HG03280 (cell line): ENCODE measurements around the gene DCAF6.
A peak's percentile ranks its signal among the peaks of the same experiment; 100 is the strongest.
"Not testable (repeated sequence)": the region's sequence is repeated elsewhere in the genome, so short reads cannot be mapped to it uniquely, and the experiment has no call there.

ENCODE experiments used
- ATAC-seq: cut with Tn5 transposase; IDR thresholded peaks from one replicate; pipeline ENCODE4 v1.9.1; 2021; ENCODE audit warnings: mild to moderate bottlenecking, moderate library complexity; ENCODE audit not compliant: unreplicated experiment

DCAF6 gene

DNA sequence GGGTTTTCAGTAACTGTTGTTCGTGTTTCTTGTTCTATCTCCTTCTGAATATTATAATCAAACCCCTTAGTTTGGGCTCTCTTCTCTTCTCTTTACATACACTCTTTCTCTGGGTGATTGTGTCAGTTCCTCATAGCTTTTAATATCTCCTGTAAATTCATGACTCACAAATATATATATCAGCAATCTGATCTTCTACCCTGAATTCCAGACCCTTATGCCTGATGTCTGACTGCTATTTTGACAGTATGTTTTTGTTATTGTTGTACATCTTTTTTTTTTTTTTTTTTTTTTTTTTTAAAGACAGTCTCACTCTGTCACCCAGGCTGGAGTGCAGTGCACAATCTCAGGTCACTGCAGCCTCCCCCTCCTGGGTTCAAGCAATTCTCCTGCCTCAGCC is 71.2 kb downstream of the DCAF6 start:
- no peak for ATAC-seq

DNA sequence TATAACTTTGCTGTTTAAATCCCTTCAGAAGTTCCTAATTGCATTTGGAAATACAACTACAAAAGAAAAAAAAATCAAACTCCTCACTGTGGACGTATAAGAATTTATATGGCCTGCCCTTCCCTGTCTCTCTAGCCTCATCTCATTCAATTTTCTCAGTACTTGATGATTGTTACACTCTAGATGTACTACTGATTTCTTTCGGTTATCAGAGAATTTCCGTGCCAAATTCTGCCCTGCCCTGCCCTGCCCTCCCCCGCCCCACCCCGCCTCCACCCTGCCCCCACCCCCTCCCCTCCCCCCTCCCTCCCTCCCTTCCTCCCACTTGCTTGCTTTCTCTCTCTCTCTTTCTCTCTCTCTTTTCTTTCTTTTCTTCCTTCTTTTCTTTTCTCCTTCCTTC is 72.1 kb downstream of the DCAF6 start:
- ATAC-seq, result no peak

DNA sequence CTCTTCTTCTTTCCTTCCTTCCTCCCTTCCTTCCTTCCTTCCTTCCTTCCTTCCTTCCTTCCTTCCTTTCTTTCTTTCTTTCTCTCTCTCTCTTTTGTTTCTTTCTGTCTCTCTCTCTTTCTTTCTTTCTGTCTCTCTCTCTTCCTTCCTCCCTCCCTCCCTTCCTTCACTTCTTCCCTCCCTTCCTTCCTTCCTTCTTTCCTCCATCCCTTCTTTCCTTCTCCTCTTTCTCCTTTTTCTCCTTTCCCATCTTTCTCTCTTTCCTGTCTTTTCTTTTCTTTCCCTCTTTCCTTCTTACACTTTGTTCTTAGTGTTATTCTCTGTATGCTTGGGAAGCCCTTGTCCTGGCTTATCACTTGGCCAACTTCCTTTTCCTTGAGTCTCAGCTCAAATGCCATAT is 72.8 kb downstream of the DCAF6 start:
- no peak for ATAC-seq

DNA sequence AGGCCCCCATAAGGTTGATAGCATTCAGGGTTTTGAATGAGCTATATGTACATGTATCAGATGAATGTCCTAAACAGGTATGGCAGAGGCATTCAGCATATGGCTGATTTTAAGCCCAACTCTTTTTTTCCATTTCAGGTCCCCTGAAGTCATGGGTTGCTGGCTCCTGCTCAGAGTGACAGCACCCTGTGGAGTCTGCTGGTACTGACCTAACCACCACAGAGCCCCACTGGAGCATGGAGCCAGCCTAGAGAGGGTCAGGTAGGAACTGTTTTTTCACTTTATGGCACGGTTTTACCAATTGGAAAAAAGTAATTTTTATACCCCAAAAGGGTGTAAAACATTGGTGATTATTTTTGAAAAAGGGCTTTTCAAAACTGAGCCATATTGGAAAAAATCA is 82.9 kb downstream of the DCAF6 start:
- no peak for ATAC-seq

DNA sequence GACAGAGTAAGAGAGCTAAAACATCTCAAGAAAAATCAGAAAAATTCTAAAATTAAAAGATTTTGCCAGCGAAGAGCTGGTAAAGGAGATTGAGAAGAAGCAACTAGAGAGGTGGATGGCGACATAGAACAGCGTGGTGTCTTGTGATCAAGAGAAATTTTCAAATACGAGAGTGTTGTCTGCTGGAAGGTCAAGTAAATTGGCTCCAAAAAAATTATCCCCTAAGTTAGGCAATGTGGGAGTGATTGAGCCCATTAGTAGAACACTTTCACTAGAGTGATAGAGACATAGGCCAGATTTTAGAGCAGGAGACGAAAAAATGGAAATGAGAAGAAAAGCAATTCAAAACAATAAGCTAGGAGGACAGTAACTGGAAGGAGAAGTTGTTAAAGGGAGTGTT is 94.7 kb downstream of the DCAF6 start:
- ATAC-seq, result no peak

DNA sequence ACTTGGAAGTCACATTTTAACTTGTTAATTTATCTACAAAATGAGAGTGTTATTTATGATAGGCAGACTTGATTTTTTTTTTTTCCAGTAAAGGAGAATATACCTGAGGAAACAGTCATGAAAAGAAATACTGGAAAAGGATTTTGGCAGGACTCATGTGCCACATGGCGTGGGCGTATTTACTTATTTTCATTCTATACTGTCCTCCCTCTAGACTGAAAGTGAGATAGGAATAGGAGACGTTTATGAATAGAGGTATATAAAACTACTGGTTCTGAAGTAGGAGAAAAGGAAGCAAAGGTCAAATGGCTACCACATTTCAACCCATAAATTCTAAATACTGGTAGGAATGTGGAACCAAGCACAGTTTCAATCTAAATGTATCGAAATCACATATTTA is 95.1 kb downstream of the DCAF6 start:
- no peak for ATAC-seq

DNA sequence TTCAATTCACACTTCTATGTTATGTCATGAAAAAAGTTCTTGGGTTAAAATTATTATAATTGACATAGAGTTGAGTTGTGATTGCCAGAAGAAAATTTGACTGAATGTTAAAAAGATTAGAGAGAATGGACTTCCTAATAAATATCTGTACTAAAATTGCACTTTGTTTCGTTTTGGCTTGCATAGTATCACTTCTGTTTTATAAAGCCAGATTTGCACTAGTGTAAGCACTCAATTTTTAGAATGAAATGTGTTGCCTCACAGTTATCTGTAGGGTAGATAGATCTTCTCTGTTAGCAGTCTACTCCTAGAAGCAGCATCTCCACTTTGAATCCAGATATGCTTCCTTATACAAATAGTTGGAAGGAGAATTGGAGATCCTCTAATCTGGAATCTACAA is 95.5 kb downstream of the DCAF6 start:
- ATAC-seq, result no peak

DNA sequence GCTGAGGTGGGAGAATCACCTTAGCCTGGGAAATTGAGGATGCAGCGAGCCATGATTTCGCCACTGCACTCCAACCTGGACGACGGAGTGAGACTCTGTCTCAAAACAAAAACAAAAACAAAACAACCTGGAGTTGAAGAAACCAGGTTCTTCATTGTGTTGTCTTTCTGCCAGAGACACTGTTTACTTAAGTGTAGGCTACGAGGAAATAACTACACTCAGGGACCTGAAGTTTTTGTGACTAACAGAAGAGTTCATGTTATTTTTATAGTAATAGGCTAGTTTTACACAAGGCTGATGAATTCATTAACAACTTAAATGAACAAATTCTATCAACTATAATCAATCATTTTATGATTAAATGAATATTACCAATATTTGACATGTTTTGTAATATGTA is 98.9 kb downstream of the DCAF6 start:
- ATAC-seq, result no peak

DNA sequence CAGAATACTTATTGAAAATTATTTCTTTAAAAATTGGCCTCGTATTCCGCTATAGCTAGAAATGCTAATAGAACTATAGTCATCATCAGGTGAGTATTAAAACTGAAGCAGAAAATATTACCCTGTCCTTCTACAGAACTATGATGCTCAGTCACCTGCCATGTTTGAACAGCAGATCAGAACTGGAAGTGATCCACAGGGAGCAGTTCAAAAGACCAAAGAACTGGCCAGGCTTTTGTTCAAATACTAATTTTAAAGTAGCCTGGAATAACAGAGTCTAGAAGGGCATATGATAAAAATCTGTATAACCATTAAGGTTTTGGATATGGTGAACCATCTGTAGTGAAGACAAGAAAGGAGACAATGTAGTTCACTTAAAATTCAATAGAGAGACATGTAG is 105.9 kb downstream of the DCAF6 start:
- ATAC-seq, result no peak

DNA sequence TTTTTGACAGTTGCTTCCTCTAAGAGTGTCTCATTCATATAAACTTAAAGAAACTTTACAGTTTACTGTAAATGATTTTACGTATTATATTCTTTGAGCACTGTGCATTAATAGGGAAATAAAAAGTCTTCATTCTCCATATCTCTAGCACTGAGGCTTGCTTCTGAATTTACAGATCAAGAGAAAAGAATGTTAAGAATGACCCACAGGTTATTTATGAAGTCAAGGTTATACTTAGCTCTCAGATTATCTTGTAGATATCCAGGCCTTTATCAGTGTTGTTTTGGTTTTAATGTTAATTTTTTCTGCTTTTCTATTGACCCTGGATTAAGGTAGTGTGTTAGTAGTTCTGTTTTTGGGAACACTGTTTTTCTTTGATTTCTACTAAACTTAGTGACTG is 108.8 kb downstream of the DCAF6 start:
- ATAC-seq, result no peak

DNA sequence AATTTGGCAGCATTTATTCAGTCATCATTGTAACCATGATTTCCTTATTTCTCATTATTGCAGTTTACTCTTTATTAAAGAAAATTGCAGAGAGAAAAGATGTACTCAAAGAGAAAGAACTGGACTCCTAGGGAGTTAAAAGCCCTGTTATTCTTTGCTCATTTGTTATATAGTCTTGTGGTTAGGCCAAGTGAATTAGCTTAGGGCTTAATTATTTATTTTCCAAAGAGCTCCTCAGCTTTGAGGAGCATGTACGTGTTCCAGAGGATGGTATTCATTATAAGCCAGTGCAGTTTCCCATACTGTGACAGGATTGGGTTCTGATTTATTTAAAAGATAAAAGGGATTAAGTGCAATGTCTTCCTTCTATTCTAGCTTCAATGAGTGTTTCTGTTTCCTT is 113.8 kb downstream of the DCAF6 start:
- ATAC-seq, result no peak

DNA sequence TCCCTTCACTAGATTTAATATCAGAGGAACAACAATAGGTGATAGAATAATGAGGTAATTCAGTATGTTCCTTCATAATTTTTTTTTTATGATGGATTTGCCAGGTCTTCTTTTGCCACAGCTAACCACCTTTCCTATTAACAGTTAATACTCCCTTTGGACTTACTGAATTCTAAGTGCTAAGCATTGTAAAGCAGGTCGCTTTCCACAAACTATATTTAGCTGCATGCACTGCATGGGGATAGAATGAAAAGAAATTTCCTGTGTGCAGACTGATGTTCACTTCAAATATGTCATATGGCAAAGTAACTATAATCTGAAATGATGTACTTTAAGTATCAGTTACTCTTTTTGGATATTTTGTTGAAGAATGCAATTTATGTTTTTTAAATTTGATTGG is 114.4 kb downstream of the DCAF6 start:
- no peak for ATAC-seq

DNA sequence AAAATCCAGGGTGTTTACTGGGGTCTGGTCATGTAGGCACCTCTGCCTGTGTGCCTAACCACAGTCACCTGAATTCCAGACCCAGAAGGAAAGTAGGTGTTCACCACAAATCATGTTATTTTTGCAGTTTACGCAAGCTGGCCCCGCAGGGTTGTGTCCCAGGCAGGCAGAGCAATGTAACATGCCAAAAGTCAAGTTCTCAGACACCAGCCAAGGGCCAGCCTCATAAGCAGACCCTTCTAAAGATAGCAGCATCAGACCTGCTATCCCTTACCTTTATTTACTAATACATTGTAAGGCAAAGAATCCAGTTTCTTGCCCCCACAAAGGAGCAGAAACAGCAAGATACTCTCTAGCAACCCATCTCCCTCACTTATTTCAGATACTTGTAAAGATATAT is 117.2 kb downstream of the DCAF6 start:
- no peak for ATAC-seq

DNA sequence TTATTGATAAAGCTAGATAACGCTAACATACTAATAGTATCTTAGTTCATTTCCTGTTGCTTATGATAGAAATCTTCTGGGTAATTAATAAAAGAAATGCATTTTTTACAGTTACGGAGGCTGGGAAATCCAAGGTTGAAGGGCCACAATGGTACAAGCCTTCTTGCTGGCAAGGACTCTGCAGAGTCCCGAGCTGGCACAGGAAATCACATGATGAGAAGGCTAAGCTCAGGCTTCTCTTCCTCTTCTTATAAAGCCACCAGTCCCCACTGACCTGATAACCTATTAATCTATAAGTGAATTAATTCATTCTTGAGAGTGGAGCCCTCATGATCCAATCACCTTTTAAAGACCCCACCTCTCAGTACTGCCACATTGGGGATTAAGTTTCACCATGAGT is 117.6 kb downstream of the DCAF6 start:
- ATAC-seq, result no peak

DNA sequence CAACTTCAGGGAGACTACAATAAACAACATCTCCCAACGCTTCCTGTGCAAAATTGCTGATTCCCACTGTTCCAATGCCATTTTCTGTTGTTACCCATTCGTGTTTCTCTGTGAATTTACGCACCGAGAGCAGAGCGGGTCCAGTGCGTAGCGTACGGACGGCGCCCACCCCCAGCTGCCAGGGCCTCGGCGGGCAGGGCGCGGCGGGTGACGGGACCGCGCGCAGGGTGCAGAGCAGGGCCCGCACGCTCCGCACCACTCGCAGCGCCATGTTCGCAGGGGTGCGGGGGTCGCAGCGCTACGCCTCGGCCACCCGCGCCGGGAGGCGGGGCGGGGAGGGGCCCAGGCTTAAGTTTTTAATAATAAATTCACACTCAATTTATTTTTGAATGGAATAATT is 119.7 kb downstream of the DCAF6 start:
- not testable (repeated sequence) for ATAC-seq

DNA sequence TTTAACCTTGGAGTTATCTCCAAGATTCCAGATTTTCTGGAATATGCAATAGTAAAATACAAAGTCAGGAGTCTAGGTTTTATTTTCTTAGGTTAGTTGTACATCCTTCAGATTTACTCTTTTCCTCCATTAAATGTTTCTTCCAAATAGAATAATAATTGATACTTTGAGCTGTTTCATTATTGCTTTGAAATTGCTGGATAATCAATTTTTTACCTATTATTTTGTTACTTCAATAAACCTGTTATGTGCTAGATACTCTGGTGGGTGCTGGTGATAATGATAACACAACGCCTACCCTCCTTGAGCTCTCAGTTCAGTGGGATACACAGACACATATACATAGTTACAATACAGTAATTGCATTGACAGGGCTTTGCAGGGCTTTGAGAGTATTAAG is 120.9 kb downstream of the DCAF6 start:
- no peak for ATAC-seq

DNA sequence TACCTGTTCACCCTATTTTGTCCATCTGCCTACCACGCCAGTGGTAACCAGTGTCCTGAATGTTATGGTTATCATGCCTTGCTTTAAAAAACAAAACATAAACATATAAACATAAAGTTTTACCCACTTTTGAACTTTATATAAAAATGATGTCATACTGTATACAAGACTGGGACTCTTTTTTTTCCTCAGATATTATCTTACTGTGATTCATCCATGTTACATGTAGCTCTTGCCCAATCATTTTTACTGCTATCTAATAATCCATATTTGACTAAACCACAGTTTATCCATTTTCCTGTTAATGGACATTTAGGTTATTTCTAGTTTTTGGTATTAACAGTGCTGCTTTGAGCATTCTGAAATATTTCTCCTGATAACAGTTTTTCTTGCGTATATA is 121.4 kb downstream of the DCAF6 start:
- no peak for ATAC-seq

DNA sequence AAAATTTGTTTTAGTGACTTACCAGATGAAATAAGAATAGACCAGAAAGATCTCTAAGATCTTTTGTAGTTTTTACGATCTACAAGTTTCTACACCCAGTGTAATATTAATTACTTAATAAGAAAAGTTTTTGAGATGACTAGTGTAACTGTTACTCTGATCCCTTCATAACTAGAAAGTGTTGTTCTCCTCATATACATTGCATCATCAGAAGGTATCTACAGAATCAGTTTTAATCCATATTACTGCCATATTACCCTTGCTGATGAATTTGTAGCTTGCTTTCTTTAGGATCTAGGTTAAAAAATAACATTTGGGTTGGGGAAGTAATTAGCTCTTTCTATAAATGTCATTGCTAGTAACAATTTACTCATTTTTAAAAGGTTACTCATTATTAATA is 127.7 kb downstream of the DCAF6 start:
- ATAC-seq, result no peak

DNA sequence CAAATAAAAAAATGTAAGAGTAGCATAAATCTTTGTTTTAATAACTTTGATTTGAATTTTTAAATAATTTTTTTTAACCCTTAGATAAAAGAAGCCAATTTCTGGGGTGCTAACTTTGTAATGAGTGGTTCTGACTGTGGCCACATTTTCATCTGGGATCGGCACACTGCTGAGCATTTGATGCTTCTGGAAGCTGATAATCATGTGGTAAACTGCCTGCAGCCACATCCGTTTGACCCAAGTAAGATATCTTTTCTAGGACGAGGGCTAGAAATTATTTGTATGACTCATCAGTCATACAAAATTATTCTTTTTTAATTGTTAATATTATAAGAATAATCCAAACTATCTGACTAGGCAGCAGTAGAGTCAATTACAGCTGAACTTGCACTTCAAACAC is 129.0 kb downstream of the DCAF6 start:
- no peak for ATAC-seq

DNA sequence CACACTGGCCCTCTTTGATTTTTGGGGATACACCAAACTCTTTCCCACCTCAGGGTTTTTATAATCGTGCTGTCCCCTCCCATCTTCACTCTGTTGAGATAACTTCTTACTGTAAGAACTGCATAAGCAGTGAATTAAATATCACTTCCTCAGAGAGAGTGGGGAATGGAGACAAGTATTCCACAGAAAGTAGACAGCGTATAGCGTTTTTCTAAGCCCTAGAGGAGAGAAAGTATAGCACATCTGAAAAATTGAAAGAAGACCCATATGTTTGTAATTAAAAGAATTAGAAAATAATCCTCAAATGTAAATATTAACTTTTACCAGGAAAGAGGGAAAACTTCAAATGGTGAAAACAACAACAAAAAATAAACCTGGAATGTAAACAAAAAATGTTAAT is 132.9 kb downstream of the DCAF6 start:
- ATAC-seq, result no peak

DNA sequence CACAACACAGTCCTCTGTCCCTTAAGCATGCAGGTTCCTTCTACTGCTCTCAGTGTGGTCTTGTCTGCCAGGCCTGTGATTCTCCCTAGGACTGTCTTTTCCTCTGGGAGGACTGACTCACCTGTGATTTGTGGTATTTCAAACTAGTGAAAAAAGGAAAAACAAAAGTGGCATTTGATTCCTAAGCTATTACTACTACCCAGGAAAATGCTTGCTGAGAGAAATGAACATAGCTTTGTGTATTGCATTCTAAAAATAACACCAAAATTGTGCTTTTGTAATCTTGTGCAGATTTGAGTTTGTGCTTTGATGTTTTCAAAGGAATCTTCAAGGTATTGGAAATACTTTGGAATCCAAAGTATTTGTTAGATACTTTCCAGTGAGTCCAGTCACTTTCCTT is 143.3 kb downstream of the DCAF6 start:
- ATAC-seq, result no peak

DNA sequence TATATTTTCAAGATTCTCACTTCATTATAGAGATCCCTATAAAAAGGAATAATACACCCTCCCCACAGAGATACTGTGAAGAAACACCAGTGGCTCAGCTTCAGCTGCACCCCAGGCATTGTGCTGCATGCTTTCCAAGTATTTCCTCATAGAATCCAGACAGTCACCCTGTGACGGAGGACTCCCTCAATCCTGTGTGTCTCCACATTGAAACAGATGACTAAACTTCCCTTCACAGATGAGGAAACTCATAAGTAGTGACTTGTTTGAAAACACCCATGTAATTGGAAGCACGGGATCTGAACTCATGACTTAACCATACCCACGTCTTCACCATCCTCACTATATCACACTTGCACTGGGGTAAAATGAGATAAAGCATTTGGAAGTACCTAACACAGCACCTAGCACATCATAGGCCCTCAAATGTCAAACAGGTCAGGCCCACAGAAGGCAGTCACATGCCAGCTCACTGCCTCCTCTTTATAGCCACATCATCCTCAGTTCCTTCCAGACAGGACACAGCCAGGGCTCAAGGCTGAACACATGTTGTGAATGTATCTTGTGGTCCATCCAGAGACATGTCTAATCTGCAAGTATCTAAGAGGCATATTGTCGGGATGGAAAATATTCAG is 145.0 kb downstream of the DCAF6 start:
- ATAC-seq, result no peak

DNA sequence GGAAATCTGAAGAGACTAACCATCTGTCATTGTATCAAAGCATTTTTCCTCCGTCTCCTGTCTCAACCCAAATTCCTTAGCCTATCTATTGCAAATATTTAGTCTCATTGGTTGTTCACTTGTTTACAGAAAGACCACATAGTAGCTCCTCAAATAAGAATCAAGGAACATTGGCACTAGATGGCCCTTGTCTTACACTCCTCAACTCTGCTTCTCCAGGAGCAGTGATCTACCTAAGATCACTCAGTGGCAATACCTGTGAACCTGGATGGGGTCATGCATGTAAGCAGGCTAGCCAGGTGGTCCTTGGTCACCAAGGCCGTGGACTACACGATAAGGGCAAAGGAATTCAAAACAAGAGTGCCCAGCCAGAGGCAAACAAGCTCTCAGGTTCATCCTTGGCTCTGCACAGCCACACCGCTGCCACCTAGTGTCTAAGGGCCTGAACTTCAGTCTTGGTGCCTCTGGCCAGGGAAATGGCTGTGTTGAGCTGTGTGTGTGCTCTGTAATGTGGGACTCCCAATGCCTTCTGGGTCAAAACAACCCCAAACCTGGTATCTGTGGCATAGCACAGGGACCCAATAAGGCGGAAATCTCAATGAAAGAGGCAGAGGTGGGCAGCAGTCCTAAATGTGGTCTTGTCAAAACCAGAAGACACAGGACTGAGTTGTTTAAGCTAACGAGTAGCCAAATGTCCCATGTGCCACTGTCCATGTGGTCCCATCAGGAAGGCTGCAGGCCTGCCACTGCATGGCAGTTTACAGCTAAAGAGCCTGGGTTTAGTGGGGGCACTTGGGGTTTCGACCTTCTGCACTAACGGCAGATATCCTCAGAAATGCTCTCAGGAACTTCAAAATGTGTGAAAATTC is 145.8 kb downstream of the DCAF6 start:
- peak; percentile 80 for ATAC-seq
